ENCODE data around the gene NAGS.
"Not testable (repeated sequence)": the region's sequence is repeated elsewhere in the genome, so short reads cannot be mapped to it uniquely, and the experiment has no call there.

NAGS gene

DNA sequence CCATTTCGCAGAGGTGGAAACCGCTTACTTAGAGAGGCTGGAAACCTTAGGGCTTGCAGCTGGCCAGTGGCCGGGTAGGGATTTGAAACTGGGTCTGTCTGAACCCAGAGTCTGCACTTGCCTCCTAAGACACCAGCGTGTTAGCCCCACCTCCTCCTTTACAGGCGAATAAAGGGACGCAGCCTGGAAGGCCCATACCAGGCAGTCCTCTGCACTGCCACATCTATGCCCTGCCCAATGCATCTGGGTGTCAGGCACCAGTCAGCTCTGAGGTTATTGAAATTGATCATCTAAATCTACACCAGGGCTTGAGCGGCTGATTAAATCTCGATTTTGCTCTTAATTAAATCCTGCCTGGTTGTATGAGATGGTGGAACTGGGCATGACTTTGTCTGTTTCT lies 19.9 kb upstream of the NAGS start:
- DNase-seq (ENCODE audit: insufficient read length, low spot score) (no peak), FAIRE-seq (no peak)
- TF ChIP-seq POLR2A (IDR thresholded peaks at IDR 0.05; ENCODE audit: low read depth, low read length), result no peak
- no peak for TF ChIP-seq POLR2AphosphoS5 (IDR thresholded peaks at IDR 0.05; ENCODE audit: low read depth, low read length)
- no peak for TF ChIP-seq POU2F2 (IDR thresholded peaks at IDR 0.05; ENCODE audit: low read depth, low read length)
- no peak for TF ChIP-seq PAX5 (IDR thresholded peaks at IDR 0.05; ENCODE audit: insufficient read depth, low read length, severe bottlenecking)
- no peak for TF ChIP-seq TAF1 (IDR thresholded peaks at IDR 0.05; ENCODE audit: low read depth, low read length)

DNA sequence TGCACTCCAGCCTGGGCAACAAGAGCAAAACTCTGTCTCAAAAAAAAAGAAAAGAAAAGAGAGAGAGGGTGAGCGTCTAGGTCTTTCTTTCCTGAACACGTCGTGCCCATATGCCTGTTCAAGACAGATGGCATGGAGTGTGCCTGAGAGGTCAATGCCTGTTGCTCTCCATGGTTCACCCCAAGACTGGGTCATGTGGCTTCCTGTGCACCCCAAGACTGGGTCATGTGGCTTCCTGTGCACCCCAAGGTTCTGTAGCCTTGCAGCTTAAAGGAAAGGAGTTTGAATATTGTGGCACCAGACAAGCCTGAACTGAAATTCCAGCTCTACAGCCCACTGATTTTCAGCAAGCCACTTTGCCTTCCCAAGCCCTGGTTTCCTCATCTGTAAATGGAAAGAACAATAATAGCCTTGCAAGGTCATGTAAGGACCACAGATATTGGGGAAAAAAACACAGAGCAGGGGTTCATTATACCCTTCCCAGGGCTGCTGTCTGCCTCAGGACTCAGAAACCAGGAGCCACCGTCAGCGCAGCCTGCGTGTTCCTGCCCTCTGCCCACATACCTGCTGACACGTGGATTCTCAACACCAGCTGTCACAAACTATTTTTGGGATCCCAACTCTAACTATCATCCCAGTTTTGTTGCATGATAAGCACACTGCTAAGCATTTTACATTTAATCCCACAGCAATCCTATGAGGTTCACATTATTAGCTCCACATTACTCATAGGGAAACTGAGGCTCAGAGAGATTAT lies 18.0 kb upstream of the NAGS start:
- TF ChIP-seq POLR2A (IDR thresholded peaks at IDR 0.05; ENCODE audit: low read depth, low read length), result no peak
- no peak for TF ChIP-seq TAF1 (IDR thresholded peaks at IDR 0.05; ENCODE audit: low read depth, low read length)
- TF ChIP-seq POU2F2 (IDR thresholded peaks at IDR 0.05; ENCODE audit: low read depth, low read length), result no peak
- no peak for TF ChIP-seq PAX5 (IDR thresholded peaks at IDR 0.05; ENCODE audit: insufficient read depth, low read length, severe bottlenecking)
- DNase-seq (ENCODE audit: insufficient read length, low spot score) (no peak), FAIRE-seq (no peak)

DNA sequence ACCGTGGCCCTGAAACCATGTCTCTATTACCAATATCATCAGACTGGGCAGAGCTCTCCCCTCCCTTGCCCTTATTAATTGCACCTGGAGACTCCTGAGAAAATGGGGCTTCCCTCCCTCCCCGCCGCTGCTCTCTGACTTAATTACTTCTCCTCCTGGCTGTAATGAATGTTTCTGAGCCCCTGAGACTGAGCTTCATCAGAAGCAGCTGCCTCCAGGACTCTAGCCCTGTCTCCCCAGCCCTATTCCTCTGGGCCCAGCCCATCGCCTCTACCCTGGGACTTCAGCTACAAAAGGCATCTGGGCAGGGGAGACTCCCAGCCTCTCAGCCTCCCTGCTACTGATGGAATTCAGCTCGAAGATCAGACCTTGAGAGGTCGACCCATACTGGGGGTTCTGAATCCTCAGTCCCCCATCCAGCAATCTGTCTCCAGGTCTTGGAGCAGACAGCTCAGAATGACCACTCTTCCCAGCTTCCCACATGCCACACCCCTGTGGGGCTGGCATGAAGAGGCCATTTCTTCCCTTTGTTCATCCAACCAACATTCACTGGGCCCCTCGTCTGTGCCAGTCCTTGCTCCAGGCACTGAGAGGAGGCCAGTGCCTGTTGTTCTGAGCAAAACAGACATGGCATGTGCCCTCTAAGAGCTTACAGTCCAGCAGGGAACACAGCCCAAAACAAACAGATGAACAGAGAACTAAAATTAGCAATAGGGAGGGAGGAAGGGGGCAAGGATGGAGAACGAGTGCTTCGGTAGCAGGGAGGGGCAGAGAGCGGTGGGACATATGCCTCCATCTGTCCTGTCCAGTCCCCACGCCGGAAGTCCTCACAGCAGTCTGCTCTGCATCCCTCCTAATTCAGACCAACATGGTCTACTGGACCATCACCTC lies 17.0 kb upstream of the NAGS start:
- FAIRE-seq, result no peak
- DNase-seq (ENCODE audit: insufficient read length, low spot score), result no peak
- TF ChIP-seq SPI1 (IDR thresholded peaks at IDR 0.05; ENCODE audit: low read depth, low read length) (no peak), PAX5 (IDR thresholded peaks at IDR 0.05; ENCODE audit: insufficient read depth, low read length, severe bottlenecking) (no peak), TAF1 (IDR thresholded peaks at IDR 0.05; ENCODE audit: low read depth, low read length) (no peak), POLR2AphosphoS5 (IDR thresholded peaks at IDR 0.05; ENCODE audit: low read depth, low read length) (no peak), POU2F2 (IDR thresholded peaks at IDR 0.05; ENCODE audit: low read depth, low read length) (no peak), POLR2A (IDR thresholded peaks at IDR 0.05; ENCODE audit: low read depth, low read length) (no peak)

DNA sequence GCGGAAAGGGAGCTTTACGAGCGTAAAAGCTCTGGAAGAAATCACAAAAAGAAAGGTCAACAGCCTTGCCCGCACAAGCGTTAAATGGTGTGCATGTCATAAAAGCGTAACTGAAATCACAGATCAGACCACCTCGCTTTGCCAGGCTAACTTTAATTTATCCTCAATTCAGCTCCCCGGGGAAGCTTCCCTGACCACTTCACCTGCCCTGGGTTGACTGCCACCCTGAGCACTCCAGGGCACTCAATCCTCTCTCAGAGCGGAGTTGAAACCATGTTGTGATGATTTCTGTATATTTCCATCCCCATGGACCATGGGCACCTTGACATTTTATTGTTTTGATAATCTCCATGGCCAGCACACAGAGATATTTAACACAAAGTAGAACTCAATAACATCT lies 16.1 kb upstream of the NAGS start:
- DNase-seq (ENCODE audit: insufficient read length, low spot score), result no peak
- no peak for FAIRE-seq
- TF ChIP-seq TAF1 (IDR thresholded peaks at IDR 0.05; ENCODE audit: low read depth, low read length) (no peak), POLR2AphosphoS5 (IDR thresholded peaks at IDR 0.05; ENCODE audit: low read depth, low read length) (no peak), POU2F2 (IDR thresholded peaks at IDR 0.05; ENCODE audit: low read depth, low read length) (no peak), SPI1 (IDR thresholded peaks at IDR 0.05; ENCODE audit: low read depth, low read length) (no peak), PAX5 (IDR thresholded peaks at IDR 0.05; ENCODE audit: insufficient read depth, low read length, severe bottlenecking) (no peak), POLR2A (IDR thresholded peaks at IDR 0.05; ENCODE audit: low read depth, low read length) (no peak)

DNA sequence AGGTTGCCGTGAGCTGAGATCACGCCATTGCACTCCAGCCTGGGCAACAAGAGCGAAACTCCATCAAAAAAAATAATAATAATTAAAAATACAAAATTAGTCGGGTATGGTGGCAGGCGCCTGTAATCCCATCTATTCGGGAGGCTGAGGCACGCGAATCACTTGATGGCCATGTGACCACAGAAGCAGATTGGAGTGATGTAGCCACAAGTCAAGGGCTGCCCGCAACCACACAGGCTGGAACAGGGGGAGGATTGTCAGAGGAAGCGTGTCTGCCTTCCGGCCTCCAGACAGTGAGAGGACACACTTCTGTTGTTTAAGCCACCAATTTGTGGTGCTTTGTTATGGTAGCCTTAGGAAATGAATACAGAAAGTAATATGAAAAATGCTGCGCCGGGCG lies 11.8 kb upstream of the NAGS start:
- TF ChIP-seq SPI1 (IDR thresholded peaks at IDR 0.05; ENCODE audit: low read depth, low read length) (no peak), POLR2AphosphoS5 (IDR thresholded peaks at IDR 0.05; ENCODE audit: low read depth, low read length) (no peak), POLR2A (IDR thresholded peaks at IDR 0.05; ENCODE audit: low read depth, low read length) (no peak), POU2F2 (IDR thresholded peaks at IDR 0.05; ENCODE audit: low read depth, low read length) (no peak), PAX5 (IDR thresholded peaks at IDR 0.05; ENCODE audit: insufficient read depth, low read length, severe bottlenecking) (no peak), TAF1 (IDR thresholded peaks at IDR 0.05; ENCODE audit: low read depth, low read length) (no peak)
- no peak for FAIRE-seq
- no peak for DNase-seq (ENCODE audit: insufficient read length, low spot score)

DNA sequence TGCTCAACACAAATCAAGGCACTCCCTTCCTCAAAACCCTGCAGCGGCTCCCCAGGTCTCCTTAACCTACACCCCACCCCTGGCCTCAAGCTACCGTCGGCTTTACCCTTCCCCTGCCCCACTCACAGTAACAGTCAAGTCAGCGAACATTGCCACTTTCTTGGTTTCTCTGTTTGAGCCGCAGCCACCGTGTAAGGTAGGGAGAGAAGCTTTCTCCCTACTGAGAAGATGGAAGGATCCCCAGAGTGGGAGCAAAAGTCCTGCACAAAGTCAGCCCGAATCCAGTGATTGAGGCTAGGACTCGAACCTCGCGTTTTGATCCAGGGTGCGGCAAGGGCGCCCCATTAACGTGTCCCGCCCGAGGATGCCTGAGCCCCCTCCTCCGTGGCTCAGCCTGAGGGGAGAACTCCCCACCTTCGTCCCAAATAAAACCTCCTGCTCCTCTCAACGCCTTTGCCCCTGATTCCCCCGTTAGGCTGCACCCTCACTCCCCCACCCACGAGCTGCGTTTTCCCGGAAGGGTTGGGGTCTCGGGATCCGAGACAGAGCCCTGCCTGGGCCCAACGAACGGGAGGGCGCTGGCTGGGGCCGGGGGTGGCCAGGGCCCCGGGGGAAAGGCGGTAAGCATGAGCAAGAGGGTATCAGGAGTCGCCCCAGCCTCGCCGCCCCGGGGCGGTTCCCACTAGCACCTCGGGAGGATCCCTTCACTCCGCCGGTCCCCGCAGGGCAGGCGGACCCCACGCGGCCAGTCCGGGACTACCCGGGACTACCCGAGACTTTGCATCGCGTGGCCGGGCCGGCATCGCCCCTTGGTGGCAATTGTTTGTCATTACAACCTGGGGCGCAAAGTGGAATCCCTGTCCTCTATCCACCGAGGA lies 9.9 kb upstream of the NAGS start:
- DNase-seq (ENCODE audit: insufficient read length, low spot score) (peak; percentile 71), FAIRE-seq (peak; percentile 80)
- TF ChIP-seq POLR2AphosphoS5 (IDR thresholded peaks at IDR 0.05; ENCODE audit: low read depth, low read length), result no peak
- TF ChIP-seq TAF1 (IDR thresholded peaks at IDR 0.05; ENCODE audit: low read depth, low read length), result no peak
- no peak for TF ChIP-seq POU2F2 (IDR thresholded peaks at IDR 0.05; ENCODE audit: low read depth, low read length)
- no peak for TF ChIP-seq POLR2A (IDR thresholded peaks at IDR 0.05; ENCODE audit: low read depth, low read length)
- TF ChIP-seq SPI1 (IDR thresholded peaks at IDR 0.05; ENCODE audit: low read depth, low read length), result no peak
- no peak for TF ChIP-seq PAX5 (IDR thresholded peaks at IDR 0.05; ENCODE audit: insufficient read depth, low read length, severe bottlenecking)

DNA sequence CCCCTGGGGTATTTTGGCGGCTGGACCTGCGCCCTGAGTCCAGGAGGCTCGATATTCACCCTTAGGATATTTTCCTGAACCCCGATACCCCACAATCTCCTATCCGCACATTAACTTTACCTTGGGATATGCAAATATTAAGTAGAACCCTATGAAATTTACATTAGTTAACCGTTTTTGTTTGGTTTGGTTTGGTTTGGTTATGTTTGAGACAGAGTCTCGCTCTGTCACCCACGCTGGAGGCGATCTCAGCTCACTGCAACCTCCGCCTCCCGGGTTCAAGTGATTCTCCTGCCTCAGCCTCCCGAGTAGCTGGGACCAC lies 9.3 kb upstream of the NAGS start:
- no peak for FAIRE-seq
- TF ChIP-seq TAF1 (IDR thresholded peaks at IDR 0.05; ENCODE audit: low read depth, low read length), result no peak
- TF ChIP-seq POLR2AphosphoS5 (IDR thresholded peaks at IDR 0.05; ENCODE audit: low read depth, low read length), result no peak
- TF ChIP-seq PAX5 (IDR thresholded peaks at IDR 0.05; ENCODE audit: insufficient read depth, low read length, severe bottlenecking), result no peak
- TF ChIP-seq POU2F2 (IDR thresholded peaks at IDR 0.05; ENCODE audit: low read depth, low read length), result no peak
- no peak for TF ChIP-seq SPI1 (IDR thresholded peaks at IDR 0.05; ENCODE audit: low read depth, low read length)
- DNase-seq (ENCODE audit: insufficient read length, low spot score), result no peak

DNA sequence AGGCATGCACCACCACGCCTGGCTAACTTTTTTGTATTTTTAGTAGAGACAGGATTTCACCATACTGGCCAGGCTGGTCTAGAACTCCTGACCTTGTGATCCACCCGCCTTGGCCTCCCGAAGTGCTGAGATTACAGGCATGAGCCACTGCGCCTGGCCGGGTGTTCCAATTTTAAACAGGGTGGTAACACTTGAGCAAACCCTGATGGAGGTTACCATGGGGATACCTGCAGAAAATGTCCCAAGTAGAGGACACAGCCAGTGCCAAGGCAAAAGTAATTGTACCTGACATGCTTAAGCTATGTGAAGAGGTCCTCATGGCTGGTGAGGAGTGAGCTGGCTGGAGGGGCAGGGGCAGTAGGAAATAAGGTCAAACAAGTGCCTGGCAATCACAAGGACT lies 7.2 kb upstream of the NAGS start:
- not testable (repeated sequence) for FAIRE-seq

DNA sequence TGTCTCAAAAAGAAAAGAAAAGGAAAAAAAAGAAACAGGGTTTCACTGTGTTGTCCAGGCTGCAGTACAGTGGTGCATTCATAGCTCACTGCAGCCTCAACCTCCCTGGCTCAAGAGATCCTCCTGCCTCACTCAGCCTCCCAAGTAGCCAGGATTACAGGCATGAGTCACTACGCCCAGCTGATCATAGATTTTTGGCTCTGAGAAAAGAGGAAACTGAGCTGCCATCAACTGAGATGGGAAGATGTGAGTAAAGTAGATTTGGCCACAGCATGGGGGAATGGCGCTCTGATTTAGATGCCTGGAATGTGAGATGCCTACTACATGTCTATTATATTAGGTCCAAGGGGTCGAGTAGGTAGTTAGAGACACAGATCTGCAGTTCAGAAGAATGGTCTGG lies 5.9 kb upstream of the NAGS start:
- FAIRE-seq, result no peak
- TF ChIP-seq POLR2AphosphoS5 (IDR thresholded peaks at IDR 0.05; ENCODE audit: low read depth, low read length), result no peak
- no peak for TF ChIP-seq POU2F2 (IDR thresholded peaks at IDR 0.05; ENCODE audit: low read depth, low read length)
- DNase-seq (ENCODE audit: insufficient read length, low spot score), result no peak

More for the DNA sequence above, 7.2 kb upstream of the NAGS start:
- DNase-seq (ENCODE audit: insufficient read length, low spot score), result not testable (repeated sequence)

Data from GM12891 (cell line).